ENCODE results near the gene PF4V1.

Gene PF4V1

GRCh38 chr4:73865431-73866096, 12.5 kb downstream of the PF4V1 start:
- in situ Hi-C loops (cut with MboI; ENCODE audit: low pct_unique_long_range_greater_than_20kb, low sequenced_read_pairs, unreplicated experiment) = no loop called here
- TF ChIP-seq CTCF (IDR thresholded peaks at IDR 0.05; ENCODE audit: extremely low read depth, insufficient read depth, missing control alignments) = no peak
- no peak for DNase-seq (ENCODE audit: low spot score)

GRCh38 chr4:73866246-73866645, 13.2 kb downstream of the PF4V1 start:
- in situ Hi-C loops (cut with MboI; ENCODE audit: low pct_unique_long_range_greater_than_20kb, low sequenced_read_pairs, unreplicated experiment) = no loop called here
- TF ChIP-seq CTCF (IDR thresholded peaks at IDR 0.05; ENCODE audit: extremely low read depth, insufficient read depth, missing control alignments) = no peak

DNA sequence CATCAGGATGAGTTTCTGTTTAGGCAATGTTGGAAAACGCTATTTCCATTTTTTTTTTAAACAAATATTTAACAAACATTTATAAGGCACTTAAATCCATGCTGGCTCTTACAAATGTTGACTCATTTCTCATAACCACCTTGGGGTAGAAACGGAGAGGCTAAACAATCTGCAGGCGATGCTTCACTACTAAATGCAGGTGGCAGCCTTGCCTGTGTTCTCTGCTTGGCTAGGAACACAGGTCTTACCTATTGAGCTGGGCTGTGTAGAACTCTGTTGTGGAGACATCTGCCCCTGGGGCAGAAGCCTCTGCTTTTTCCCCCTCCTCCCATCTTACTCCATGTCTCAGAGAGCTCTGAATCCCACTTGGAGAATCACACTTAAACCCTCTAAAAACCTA, 14.7 kb downstream of the PF4V1 start:
- no peak for TF ChIP-seq CTCF (IDR thresholded peaks at IDR 0.05; ENCODE audit: extremely low read depth, insufficient read depth, missing control alignments)
- DNase-seq (ENCODE audit: low spot score) = no peak
- in situ Hi-C loops (cut with MboI; ENCODE audit: low pct_unique_long_range_greater_than_20kb, low sequenced_read_pairs, unreplicated experiment) = no loop called here

More at GRCh38 chr4:73866246-73866645, 13.2 kb downstream of the PF4V1 start:
- no peak for DNase-seq (ENCODE audit: low spot score)

GRCh38 chr4:73868206-73869129, 15.4 kb downstream of the PF4V1 start:
- DNase-seq (ENCODE audit: low spot score) = no peak
- in situ Hi-C loops (cut with MboI; ENCODE audit: low pct_unique_long_range_greater_than_20kb, low sequenced_read_pairs, unreplicated experiment) = no loop called here
- no peak for TF ChIP-seq CTCF (IDR thresholded peaks at IDR 0.05; ENCODE audit: extremely low read depth, insufficient read depth, missing control alignments)

DNA sequence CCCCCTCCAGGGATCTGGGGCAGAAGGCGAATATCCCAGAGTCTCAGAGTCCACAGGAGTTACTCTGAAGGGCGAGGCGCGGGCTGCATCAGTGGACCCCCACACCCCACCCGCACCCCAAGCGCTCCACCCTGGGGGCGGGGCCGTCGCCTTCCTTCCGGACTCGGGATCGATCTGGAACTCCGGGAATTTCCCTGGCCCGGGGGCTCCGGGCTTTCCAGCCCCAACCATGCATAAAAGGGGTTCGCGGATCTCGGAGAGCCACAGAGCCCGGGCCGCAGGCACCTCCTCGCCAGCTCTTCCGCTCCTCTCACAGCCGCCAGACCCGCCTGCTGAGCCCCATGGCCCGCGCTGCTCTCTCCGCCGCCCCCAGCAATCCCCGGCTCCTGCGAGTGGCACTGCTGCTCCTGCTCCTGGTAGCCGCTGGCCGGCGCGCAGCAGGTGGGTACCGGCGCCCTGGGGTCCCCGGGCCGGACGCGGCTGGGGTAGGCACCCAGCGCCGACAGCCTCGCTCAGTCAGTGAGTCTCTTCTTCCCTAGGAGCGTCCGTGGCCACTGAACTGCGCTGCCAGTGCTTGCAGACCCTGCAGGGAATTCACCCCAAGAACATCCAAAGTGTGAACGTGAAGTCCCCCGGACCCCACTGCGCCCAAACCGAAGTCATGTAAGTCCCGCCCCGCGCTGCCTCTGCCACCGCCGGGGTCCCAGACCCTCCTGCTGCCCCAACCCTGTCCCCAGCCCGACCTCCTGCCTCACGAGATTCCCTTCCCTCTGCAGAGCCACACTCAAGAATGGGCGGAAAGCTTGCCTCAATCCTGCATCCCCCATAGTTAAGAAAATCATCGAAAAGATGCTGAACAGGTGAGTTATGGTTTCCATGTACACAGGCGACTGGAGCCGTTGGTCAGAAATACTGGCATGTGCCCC, 16.3 kb downstream of the PF4V1 start, which contains the start of gene CXCL1:
Gene CXCL1, plus strand, starts transcription at position 264 of the 926 bp plus-strand sequence. Its CDS starts 78 bp downstream, at position 342.
- TF ChIP-seq CTCF (IDR thresholded peaks at IDR 0.05; ENCODE audit: extremely low read depth, insufficient read depth, missing control alignments) = no peak
- in situ Hi-C loops (cut with MboI; ENCODE audit: low pct_unique_long_range_greater_than_20kb, low sequenced_read_pairs, unreplicated experiment) = no loop called here
- DNase-seq (ENCODE audit: low spot score) = no peak

DNA sequence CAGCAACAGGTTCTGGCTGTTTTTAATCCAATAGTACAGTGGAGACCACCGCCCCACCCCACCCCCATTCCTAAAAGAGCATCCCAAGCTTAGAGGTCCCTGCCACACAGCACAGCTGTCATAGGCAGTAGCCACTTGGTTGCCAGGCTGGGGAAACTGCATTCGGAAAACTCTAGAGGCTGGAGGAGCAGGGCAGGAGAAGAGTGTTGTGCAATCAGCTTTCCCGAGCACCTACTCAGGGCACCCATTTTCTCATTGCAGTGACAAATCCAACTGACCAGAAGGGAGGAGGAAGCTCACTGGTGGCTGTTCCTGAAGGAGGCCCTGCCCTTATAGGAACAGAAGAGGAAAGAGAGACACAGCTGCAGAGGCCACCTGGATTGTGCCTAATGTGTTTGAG, 17.2 kb downstream of the PF4V1 start:
- in situ Hi-C loops (cut with MboI; ENCODE audit: low pct_unique_long_range_greater_than_20kb, low sequenced_read_pairs, unreplicated experiment) = no loop called here
- no peak for TF ChIP-seq CTCF (IDR thresholded peaks at IDR 0.05; ENCODE audit: extremely low read depth, insufficient read depth, missing control alignments)
- DNase-seq (ENCODE audit: low spot score) = no peak
